GM21423 (cell line): Measurements from ENCODE around the gene AIRE.
"Not testable (repeated sequence)": the region's sequence is repeated elsewhere in the genome, so short reads cannot be mapped to it uniquely, and the experiment has no call there.

Source experiments
- ATAC-seq: cut with Tn5 transposase; IDR thresholded peaks from one replicate; pipeline ENCODE4 v1.9.1; 2021; ENCODE audit warnings: mild to moderate bottlenecking, moderate library complexity; ENCODE audit not compliant: unreplicated experiment

Gene AIRE

DNA sequence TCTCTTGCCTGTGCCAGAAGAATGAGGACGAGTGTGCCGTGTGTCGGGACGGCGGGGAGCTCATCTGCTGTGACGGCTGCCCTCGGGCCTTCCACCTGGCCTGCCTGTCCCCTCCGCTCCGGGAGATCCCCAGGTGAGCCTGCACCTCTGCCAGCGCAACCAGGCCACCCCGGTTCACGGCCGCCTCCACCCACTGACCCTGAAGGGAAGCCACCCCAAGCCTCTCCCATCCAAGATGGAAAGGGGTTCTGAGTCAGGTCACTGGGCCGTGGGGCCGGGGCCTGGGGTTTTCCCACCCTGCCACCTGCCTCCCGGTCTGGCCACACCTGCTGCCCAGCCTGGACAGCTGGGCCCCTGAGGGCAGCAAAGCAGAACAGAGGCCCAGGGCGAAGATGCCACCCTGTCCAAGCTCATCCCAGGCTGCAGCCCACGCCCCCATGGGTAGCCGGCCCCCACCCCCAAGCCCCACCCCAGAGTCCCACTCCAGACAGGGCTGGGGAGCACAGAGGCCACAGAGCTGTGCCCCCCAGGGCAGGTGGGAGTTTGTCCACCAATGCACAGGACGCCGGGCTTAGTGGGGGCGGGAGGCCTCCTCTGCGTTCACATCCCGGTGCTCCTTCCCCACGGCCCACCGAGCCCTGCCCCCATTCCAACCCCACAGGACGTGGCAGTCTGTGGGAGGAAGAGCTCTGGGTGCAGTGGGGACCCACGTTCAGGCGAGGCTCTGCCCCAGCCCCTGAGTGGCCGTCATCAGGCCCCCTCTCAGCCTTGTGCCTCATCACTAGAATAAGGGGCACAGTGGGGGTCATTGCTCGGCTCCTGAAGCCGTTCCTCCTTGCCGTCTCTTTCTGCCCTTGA is 5.6 kb downstream of the AIRE start:
- no peak for ATAC-seq

DNA sequence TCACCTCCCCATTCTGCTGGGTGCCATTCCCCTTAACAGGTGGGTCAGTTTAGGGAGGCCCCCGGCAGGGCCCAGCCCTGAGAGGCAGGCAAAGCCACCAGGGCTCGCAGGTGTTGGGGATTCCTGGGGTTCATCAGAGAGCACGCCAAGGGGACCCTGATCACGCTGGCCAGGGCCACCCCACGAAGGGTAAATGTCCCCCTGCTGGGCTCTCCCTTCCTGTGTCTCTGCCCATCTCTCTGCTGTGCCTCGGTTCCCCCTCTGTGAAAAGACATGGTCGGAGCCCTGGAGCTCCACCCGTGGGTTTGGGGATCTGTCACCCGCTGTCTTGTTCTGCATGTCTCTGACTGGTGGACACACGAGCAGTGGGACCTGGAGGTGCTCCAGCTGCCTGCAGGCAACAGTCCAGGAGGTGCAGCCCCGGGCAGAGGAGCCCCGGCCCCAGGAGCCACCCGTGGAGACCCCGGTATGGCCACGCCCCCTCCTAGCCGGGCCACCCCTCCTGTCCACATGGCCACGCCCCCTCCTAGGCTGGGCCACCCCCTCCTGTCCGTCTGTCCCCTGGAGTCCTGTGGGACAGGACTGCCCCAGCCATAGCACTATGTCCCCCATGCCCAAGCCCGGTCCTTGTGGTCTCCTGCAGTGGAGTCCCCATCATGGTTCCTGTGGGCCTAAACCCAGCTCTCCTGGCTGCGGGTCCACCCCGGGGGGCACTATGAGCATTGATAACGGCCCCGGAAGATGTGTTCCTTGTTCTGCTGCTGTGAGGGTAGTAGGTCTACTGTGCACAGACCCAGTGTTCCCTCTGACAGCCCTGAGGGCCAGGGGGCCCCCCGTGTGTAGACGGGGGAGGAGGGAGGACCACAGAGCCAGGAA is 6.5 kb downstream of the AIRE start:
- no peak for ATAC-seq

GRCh38 chr21:44292812-44293195 is 7.1 kb downstream of the AIRE start:
- ATAC-seq = no peak

GRCh38 chr21:44293551-44294231 is 8.0 kb downstream of the AIRE start:
- no peak for ATAC-seq

DNA sequence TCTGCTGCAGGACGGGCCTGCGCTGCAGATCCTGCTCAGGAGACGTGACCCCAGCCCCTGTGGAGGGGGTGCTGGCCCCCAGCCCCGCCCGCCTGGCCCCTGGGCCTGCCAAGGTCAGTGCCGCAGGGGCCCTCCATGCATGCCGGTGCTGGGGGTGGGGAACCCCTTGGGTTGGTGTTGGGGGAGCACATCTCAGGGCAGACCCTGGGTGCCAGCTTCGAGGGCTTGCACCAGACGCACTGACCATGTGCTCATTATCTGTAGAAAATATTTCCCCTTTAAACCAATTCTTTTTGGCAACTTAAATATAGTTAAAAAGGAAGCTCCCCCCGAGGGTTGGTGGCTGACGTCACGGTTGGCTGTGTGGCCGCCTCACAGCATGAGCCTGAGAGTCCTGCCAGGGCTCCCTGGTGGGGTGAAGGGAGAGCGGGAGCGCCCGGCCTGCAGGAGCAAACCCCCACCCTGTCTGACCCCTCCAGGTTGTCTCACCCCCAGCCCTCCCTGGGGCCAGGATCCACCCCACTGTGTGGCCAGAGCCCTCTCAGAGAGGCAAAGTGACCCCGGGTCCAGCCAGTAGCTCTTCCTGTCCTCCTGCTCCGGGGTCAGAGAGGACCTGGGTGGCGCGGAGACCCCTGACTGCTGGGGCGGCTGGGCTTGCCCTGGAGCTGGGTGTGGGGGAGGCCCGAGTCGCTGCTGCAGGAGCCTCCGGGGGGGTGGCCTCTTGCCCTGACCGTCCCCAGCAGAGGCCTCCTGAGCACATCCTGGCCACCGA is 8.9 kb downstream of the AIRE start:
- no peak for ATAC-seq

- ATAC-seq = no peak
These were observed 9.5 kb downstream of the AIRE start for GRCh38 chr21:44295163-44295573.

GRCh38 chr21:44295646-44296045 is 10.0 kb downstream of the AIRE start:
- no peak for ATAC-seq

DNA sequence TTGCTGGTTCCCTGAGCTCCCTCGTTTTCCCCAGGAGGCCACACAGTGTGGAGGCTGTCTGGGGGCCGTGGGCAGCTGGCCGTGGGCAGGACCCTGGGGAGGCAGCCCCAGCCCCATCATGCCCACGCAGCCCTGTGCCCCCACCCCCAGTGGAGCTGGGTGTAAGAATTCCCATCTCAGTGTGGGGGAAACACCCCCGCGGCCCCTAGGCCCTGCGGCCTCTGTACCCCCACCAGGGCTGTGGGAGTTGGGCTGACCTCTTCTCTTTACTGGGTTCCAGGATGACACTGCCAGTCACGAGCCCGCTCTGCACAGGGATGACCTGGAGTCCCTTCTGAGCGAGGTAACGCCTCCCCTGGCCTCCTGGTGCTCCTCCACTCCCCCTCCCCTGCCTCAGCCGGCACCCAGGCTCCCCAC is 10.4 kb downstream of the AIRE start:
- no peak for ATAC-seq

DNA sequence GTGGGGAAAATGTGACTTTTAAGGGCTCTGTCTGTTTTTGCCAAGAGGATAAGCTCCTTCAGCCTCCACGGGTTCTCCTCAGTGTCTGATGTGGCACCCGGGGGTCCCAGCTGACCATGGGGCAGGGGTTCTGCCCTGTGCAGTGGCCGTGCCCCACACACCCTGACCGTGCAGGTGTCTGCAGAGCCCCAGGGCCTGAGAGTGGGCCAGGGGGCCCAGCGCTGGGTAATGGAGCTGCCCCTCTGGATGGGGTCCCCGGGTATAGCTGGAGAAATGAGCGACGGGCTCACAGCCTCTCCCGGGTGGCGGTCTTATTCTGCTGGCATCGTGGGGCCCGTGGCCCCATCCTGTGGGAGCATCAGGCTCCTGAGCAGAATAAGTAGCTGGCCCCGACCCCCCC is 11.2 kb downstream of the AIRE start:
- no peak for ATAC-seq

DNA sequence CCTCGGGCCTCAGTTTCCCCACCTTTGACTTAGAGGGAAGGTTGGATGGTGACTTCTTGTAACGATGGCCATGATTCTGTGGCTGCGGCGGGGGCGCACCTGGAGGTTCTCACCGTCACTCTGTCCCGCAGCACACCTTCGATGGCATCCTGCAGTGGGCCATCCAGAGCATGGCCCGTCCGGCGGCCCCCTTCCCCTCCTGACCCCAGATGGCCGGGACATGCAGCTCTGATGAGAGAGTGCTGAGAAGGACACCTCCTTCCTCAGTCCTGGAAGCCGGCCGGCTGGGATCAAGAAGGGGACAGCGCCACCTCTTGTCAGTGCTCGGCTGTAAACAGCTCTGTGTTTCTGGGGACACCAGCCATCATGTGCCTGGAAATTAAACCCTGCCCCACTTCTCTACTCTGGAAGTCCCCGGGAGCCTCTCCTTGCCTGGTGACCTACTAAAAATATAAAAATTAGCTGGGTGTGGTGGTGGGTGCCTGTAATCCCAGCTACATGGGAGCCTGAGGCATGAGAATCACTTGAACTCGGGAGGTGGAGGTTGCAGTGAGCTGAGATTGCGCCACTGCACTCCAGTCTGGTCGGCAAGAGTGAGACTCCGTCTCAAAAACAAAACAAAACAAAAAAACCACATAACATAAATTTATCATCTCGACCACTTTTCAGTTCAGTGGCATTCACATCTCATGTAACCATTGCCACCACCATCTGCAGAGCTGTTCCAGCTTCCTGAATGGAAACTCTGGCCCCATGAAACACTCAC is 12.0 kb downstream of the AIRE start:
- ATAC-seq = no peak

GRCh38 chr21:44298301-44298700 is 12.6 kb downstream of the AIRE start:
- no peak for ATAC-seq

- ATAC-seq = no peak
These were observed 13.4 kb downstream of the AIRE start for GRCh38 chr21:44299085-44299457.

DNA sequence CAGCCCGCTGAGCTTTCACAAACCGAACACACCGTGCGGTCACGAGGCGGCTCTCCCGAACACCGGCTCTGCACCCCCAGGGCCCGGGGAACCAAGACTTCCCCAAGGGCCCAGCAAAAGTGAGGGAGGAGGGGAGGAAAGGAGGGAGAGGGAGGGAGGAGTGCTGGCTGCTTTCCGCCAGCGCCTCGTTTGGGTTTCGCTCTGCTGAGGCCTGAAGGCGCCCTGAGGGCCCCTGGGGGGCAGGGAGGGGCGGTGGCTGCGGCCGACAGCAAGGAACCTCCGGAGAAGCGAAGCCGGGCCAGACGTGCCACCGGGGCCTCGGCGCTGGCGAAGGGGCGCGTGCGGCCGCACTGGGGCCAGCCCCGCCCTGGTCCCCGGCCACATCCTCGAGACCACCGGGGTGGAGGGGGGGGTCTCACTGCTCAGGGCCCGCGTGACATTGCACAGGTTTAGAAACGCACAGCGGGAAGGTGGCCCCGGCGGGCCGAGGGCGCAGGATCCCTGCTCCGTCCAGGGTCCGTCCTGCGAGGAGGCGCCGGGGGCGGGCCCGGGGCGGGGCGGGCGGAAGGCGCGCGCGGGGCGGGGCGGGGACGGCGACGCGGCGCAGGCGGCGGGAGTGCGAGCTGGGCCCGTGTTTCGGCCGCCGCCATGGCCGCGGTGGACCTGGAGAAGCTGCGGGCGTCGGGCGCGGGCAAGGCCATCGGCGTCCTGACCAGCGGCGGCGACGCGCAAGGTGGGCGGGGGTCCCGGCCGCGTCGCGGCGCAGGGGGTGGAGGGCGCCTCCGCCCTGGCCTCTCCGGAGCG is 14.0 kb downstream of the AIRE start, which contains the start of gene PFKL:
Gene PFKL (plus strand): TSS at position 596 of the 804 bp plus-strand sequence. CDS start 53 bp downstream, at position 649.
- peak; percentile 46 for ATAC-seq

- ATAC-seq = peak; percentile 11
These were observed 14.7 kb downstream of the AIRE start for GRCh38 chr21:44300262-44300959.

- no peak for ATAC-seq
These were observed 15.5 kb downstream of the AIRE start for GRCh38 chr21:44301141-44301540.

GRCh38 chr21:44301961-44302406 is 16.3 kb downstream of the AIRE start:
- ATAC-seq = no peak

DNA sequence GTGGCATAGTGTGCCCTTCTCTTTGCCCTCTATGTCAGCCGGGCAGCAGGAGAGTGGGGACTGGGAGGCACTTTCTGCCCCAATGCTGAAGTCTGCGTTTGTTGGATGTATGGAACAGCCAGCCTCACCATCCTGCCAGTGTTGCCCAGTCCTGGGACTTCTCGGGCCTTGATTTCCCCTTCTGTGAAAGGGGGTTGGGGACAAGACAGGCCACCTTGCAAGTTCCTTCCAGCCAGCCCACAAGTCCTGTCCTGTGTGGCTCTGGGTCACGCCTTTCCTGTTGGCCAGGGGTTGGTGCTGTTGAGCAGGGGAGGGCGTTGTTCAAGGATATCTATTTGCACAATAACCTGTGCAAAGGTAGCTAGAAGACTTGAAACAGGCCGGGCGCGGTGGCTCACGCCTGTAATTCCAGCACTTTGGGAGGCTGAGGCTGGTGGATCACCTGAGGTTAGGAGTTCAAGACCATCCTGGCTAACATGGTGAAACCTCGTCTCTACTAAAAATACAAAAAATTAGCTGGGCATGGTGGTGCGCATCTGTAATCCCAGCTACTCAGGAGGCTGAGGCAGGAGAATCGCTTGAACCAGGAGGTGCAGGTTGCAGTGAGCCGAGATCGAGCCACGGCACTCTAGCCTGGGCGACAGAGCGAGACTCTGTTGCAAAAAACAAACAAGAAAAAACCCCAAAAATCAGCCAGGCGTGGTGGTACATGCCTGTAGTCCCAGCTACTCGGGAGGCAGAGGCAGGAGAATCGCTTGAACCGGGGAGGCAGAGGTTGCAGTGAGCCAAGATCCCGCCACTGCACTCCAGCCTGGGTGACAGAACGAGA is 17.1 kb downstream of the AIRE start:
- ATAC-seq = not testable (repeated sequence)
